Epithelial cell of proximal tubule (primary cell): ENCODE data around the gene MAN2B2. TPM values are rescaled to one million over a fixed set of nuclear protein-coding genes. Genes with fewer than 3 reads are reported as not detected.

Experiments used
- DNase-seq: peaks from one replicate; pipeline ENCODE4 v3.0.0-alpha.2; 2011; ENCODE audit warnings: low read depth
- H3K4me3 ChIP-seq: 2 replicates; pipeline ENCODE4 v1.5.1; 2011; ENCODE audit warnings: low read depth, mild to moderate bottlenecking, low read length
- total RNA-seq: library from RNA; depleted of rRNA; stranded (reverse); fragments of >200 nt; gene quantifications from 2 replicates; pipeline ENCODE4 v1.2.3, GENCODE V29; 2015
- TF ChIP-seq, protein P1 (sequence below): conservative IDR thresholded peaks from 2 replicates; pipeline ENCODE4 v1.5.1; 2012; ENCODE audit warnings: low read depth, mild to moderate bottlenecking, low read length

The MAN2B2 gene
- total RNA-seq, 1 donor from 2014 or later, result 20.6 TPM

DNA sequence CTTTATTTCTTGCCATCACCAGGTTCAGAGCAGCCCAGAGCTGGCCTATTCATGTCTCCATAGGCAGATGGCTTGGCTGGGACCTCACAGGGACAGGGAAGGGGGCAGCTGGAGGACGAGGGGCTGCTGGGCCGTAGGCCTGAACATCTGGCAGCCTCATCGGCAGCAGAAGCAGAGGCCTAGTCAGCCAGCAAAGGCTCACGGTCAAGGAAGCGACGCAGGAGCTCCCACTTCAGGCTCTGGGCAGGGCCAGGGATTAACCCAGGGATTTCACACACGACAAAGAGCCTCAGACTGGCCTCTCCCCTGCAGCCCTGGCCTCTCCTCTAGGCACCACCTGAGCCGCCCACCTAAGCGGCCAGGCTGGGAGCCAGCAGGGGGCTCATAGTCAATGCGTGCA is 46.0 kb upstream of the MAN2B2 start:
- H3K4me3 ChIP-seq, result no peak overlapping the region
- no peak for DNase-seq
- TF ChIP-seq, protein P1, sequence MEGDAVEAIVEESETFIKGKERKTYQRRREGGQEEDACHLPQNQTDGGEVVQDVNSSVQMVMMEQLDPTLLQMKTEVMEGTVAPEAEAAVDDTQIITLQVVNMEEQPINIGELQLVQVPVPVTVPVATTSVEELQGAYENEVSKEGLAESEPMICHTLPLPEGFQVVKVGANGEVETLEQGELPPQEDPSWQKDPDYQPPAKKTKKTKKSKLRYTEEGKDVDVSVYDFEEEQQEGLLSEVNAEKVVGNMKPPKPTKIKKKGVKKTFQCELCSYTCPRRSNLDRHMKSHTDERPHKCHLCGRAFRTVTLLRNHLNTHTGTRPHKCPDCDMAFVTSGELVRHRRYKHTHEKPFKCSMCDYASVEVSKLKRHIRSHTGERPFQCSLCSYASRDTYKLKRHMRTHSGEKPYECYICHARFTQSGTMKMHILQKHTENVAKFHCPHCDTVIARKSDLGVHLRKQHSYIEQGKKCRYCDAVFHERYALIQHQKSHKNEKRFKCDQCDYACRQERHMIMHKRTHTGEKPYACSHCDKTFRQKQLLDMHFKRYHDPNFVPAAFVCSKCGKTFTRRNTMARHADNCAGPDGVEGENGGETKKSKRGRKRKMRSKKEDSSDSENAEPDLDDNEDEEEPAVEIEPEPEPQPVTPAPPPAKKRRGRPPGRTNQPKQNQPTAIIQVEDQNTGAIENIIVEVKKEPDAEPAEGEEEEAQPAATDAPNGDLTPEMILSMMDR, result no peak

DNA sequence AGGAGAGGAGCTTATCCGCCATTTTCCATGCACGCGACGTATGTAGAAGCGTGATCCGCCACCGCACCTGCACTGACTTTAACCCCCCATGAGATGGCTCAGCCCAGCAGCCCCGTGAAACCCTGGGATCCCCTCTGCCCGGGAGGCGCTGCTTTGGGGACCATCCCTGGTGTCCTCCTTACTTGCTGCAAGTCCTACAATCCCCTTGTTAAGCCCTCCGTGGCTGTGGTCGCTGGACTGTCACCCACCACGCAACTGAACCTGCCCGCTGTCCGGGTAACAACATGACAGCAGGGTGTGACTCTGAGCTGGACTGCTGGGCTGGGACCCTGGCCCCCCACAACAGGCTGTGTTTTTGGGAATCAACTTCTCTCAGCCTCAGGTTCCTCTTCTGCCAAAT is 44.7 kb upstream of the MAN2B2 start:
- TF ChIP-seq, protein P1, result no peak
- H3K4me3 ChIP-seq, result no peak overlapping the region
- DNase-seq, result no peak

DNA sequence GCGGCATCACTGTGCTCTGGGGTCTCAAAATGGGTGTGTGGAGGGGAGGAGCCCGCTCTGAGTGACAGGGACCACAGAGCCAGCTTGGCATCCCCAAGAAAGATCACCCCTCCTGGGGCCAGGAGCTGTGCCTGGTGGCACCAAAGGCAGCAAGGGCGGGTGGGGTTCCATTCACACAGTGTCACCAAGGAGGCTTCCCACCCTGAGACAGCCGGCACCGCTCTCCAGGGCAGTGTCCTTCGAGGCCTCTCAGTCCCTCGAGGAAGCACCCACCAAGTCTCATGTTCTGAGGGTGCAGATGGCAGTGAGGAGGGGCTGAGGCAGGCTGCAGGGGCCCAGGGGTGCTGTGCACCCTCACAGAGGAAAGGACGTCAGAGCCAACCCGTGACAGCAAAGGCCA is 44.0 kb upstream of the MAN2B2 start:
- DNase-seq, result no peak
- H3K4me3 ChIP-seq, result no peak overlapping the region
- TF ChIP-seq, protein P1, result no peak

- TF ChIP-seq, protein P1, result no peak
- no peak for DNase-seq
- no peak overlapping the region for H3K4me3 ChIP-seq
Measured at GRCh38 chr4:6532102-6532501, 42.9 kb upstream of the MAN2B2 start.

DNA sequence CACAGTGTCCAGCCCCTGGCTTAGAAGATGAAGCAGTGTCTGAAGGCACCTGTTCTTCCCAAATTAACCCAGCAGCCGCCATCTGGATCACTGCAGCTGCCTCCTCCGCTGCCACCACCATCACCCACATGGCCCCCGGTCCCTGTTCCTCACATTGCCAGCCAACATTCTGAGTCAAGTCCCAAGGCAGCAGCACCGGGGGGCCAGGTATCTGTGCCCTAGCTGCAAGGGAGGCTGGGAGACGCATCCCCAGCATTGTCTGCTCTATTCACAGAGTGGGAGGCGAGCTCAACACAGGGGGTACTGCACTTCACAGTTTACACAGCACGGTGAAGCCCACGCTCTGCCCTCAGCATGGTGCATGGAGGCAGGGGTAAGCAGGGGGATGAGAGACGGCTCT is 42.3 kb upstream of the MAN2B2 start:
- TF ChIP-seq, protein P1, result no peak
- H3K4me3 ChIP-seq, result no peak overlapping the region
- no peak for DNase-seq

DNA sequence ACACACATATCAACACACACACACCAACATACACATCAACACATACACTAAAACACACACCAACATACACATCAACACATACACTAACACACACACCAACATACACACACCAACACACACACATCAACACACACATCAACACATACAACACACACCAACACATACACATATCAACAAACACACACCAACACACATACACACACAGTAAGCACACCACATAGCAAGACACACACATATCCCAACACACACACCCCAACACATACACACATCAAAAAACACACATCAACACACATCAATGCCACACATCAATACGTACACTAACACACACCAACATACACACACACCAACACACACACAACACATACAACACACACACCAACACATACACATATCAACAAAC is 40.9 kb upstream of the MAN2B2 start:
- DNase-seq, result no peak
- no peak overlapping the region for H3K4me3 ChIP-seq
- TF ChIP-seq, protein P1, result no peak

- no peak for DNase-seq
- TF ChIP-seq, protein P1, result no peak
- H3K4me3 ChIP-seq, result no peak overlapping the region
Measured at GRCh38 chr4:6534618-6535328, 40.2 kb upstream of the MAN2B2 start.
